RKO (cell line): ENCODE data around the gene WEE1.
"Not testable (repeated sequence)": the region's sequence is repeated elsewhere in the genome, so short reads cannot be mapped to it uniquely, and the experiment has no call there.

Experiments
- DNase-seq: peaks from one replicate; pipeline ENCODE4 v3.0.0-alpha.2; 2016; ENCODE audit warnings: low spot score

The WEE1 gene

DNA sequence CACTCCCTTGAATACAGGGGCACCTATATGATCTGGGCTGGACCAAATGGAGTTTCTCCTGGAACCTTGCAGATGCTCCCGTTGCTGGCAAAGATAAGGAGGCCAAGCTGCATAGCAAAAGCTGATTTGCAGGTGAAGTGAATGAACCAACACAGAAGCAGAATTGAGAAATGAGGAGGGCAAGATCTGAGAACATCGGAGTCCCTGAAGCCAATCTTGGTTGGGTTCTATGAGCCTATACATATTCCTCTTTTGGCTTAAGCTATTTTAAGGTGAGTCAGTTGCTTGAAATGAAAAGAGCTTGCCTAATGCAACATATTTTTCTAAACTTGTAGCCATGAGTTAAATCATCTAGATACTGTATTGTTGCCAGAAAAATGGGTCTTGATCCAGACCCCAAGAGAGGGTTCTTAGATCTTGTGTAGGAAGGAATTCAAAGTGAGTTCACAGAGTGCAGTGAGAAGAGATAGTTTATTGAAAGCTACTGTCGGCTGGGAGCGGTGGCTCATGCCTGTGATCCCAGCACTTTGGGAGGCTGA, 23.5 kb downstream of the WEE1 start:
- no peak for DNase-seq

GRCh38 chr11:9600166-9600565, 26.7 kb downstream of the WEE1 start:
- no peak for DNase-seq

DNA sequence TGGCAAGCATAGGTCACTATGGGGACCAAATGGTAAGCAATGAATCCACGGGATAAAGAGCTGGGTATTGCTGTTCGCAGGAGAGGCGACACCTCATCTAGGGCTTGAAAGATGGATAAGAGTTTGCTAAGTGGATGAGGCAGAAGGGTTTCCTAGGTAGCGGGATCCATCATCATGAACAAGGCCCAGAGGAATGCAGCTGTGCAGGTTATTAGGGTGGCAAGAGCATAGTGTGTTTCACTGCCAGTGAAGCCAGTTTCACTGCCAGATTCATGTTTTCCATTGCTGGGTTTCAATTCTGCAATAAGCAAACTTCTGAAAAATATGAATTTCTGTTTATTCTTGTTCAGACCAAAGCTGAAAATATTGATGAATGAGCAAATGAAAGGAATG, 27.2 kb downstream of the WEE1 start:
- no peak for DNase-seq

GRCh38 chr11:9601037-9601875, 27.8 kb downstream of the WEE1 start:
- DNase-seq: no peak

DNA sequence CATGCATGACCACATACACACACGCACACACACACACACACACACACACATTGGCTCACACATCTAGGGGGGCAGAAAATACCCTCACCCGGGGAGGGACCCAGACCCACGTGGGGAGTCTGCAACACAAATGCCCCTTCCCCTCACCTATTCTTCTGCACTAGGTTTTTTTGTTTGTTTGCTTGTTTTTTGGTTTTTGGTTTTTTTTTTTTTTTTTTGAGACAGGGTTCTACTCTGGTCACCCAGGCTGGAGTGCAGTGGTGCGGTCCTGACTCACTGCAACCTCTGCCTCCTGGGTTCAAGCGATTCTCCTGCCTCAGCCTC, 28.4 kb downstream of the WEE1 start:
- no peak for DNase-seq

DNA sequence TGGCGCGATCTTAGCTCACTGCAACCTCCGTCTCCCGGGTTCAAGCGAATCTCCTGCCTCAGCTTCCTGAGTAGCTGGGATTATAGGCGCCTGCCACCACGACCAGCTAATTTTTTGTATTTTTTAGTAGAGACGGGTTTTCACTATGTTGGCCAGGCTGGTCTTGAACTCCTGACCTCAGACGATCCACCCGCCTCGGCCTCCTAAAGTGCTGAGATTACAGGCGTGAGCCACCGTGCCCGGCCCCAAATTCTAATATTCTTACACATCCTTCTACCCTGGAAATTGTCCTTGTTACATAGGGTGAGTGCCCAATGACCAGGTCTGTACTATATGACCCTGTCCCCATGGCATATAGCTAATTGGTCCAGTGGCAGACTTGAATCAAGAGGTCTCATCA, 29.7 kb downstream of the WEE1 start:
- DNase-seq: not testable (repeated sequence)

GRCh38 chr11:9604134-9604533, 30.7 kb downstream of the WEE1 start:
- DNase-seq: no peak

DNA sequence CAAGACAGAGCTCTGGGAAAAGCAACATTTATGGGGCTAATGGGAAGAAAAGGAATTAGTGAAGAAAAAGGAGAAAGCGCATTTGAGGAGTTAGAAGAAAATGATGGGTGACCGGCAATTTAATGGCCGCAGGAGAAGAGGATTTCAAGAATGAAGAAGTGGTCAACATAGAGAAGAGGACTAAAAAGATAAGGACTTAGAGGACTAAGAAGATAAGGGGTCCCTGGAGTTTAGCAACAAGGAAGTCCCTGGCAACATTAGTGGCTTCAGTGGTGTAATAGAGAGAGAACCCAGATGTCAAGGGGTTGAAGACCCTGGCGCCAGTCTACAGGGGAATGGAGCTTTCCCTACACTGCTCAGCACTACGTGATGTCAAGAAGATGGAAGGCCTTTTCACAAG, 32.3 kb downstream of the WEE1 start:
- no peak for DNase-seq

DNA sequence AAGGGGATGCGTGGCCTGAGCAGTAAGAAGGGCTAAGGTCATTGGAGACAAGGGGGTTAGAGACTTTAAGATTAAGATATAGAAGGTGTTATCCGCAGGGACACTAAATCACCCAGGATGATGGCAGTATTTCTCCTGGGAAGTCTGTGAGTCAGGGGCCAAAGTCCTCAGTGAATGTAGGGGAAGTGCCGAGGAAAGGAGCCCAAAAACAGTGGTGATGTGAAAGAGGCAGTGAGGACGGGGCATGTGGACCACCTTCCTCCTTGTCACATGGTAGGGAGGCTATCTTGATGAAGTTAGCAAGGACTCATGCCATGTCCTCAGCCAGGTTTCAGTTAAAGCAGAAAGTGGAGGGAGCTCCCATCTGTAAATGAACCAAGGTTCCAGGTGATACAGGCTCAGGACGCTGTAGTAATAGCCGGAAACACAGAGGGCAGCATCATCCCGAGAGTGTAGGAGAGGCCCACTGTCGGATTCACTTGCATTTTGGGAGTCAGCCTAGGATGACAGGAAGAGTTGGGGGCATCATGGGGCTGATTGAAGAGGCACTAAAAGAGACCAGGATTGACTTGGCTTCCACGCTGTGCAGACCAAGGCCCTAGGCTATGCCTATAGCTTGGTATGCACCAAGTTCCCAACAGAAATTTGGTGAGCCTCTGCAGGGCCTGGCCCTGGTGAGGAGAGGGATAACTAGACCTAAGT, 33.5 kb downstream of the WEE1 start:
- DNase-seq: no peak

DNA sequence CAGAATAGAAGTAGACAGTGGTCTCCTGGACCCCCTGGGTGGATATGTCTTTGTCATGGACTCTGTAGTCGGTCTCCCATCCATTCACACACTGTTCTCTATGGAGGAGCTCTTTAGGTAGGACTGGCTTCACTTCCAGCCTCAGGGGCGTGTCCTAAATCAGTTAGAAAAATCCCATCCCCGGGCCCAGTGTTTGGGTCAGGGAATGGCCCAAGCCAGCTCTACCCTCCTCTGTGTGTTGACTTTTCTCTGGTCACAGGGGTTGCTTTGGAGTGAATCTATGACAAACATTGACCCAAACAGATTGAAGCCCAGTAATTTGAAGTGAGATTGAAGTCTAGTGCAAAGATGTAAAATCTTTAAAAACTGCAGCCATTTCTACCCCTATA, 34.0 kb downstream of the WEE1 start:
- no peak for DNase-seq

- no peak for DNase-seq
Observed at GRCh38 chr11:9609002-9609759, 35.7 kb downstream of the WEE1 start.

DNA sequence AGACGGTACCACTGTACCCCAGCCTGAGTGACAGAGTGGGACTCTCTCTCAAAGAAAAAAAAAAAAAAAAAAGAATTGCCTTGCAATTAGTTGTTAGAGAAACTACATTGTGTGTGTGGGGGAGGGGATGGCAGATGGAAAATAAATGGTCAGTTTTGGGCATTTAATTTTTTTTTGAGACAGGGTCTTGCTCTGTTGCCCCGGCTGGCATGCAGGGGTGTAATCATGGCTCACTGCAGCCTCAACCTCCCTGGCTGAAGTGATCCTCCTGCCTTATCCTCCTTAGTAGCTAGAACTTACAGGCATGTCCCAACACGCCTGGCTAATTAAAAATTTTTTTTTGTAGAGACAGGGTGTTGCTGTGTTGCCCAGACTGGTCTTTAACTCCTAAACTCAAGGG, 36.4 kb downstream of the WEE1 start:
- no peak for DNase-seq

DNA sequence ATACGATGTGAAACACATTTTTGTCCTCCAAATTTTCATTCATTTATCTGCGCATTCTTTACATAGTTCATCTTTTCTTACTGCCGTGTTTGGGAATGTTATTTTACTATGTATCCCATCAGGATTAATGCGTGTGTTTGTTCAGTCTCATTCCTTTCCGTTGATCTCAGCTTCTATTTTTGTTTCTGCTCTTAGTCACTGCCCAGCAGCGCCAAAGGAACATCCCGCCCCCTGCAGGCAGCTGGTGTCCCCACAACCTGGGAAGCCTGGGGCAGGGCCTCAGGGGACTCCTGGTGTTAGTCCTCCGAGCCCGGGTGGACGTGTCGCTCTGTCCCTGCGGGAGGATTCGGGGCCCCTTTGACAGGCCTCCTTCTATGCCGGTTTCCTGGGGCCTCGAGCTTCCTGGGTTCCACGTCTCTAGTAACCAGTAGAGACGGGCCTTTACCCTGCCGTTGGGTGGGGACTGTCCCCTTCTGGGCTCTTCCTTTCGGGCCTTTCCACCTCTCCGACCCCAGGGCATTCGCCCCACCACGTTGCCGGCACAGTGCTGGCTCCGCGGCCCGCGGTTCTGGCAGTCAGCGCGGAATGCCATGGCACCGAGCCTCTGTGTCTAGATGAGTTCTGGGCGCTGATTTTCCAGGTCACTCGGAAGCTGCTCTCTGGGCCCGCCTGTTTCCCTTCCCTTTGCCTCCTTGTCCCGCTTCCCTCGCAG, 39.8 kb downstream of the WEE1 start:
- DNase-seq: peak; percentile 96

DNA sequence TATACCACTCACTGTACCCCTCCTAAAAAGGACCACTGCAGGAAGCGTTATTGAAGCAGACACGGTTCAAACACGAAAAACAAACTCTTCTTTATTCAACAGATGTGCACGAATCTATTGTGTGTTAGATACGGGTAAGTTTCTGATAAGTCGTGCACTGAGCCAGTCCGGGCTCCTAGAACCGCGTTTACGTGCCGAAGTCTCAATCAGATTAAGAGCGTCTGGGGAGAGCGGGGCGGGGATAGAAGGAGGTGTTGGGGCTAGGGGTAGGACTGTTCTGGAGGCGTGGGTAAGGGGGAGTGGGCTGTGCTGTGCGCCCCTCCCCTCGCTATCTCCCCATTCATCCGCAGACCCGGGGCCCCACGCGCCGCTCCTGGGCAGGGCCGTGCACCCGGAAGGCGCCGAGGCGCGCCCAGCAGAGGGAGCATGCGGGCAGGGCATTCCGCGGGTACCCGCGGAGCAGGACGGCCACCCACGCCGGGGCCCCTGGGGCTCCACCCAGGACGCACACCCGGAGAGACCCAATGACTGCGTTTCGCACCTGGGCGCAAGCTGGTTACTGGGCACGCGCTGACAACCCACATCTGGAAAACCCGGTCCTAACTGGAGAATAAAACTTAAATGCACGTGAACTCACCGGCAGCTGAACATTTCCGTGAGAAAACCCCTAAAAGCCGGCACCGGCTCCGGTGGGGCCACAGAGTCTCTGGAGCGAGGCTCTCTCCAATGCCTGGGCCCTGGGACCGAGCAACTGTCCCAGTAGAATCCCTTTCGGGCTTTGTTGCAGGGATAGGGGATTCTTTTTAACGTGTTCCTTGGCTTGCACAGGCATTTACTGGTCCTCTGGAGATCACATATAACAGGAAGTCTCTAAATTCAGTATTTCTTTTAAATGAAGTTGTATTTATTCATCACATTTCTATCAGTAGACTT, 40.6 kb downstream of the WEE1 start:
- DNase-seq: peak; percentile 91

- DNase-seq: peak; percentile 29
Observed at GRCh38 chr11:9615031-9615451, 41.6 kb downstream of the WEE1 start.

DNA sequence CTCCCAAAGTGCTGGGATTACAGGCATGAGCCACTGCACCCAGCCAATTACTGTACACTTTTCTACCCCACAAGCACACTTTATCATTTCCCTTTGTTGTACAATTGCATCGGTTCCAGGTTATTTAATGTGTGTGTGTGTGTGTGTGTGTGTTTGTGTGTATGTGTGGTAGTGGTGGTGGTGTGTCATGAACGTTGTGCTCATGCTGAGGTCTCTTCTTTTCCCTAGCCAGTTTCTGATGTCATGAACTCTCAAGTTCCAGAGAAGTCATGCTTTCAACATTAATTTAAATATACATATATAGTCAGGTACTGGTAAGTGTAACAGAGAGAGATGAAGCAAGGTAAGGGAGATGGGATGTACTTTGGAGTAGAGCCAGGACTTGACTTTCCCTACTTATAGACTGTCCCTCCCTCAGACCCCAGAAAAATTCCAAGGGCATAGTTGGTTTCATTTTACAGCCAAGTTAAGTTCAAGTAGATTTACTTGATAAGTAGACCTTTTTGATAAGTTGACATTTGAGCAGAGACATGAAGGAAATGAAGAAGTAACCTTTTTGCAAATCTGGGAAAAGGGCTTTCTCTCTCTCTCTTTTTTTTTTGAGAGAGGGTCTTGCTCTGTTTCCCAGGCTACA, 42.7 kb downstream of the WEE1 start:
- DNase-seq: no peak

DNA sequence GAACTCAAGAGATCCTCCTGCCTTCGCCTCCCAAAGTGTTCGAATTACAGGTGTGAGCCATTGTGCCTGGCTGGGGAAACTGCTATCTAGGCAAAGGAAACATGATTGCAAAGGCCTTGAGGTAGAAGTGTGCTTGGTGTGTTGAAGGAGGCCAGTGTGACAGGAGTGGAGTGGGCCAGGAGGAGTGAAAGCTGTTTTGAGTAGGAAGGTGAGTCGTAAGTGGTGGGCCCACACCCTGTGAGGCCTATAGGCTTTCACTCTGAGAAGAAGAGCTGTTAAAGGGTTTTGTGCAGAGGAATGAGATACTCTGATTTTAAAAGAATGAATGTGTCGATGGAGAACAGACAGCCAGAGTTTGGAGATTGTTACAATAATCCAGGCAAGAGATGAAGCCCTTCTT, 43.4 kb downstream of the WEE1 start:
- no peak for DNase-seq

DNA sequence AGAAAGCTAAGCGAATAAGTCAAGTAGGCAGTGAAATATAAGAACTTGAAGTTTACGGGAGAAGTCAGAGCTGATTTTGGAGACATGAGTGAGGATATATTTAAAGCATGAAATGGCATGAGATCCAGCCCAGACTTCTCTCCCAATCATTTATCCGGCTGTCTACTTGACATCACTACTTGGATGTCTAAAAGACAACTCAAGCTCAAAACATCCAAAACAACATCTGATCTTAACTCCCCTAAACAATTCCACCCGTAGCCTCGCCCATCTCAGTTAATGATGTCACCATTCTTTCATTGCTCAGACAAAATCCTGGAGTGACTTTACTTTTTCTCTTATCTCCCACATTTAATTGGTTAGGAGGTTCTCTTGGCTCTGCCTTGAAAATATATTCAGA, 44.5 kb downstream of the WEE1 start:
- no peak for DNase-seq

GRCh38 chr11:9619004-9619403, 45.5 kb downstream of the WEE1 start:
- DNase-seq: no peak

DNA sequence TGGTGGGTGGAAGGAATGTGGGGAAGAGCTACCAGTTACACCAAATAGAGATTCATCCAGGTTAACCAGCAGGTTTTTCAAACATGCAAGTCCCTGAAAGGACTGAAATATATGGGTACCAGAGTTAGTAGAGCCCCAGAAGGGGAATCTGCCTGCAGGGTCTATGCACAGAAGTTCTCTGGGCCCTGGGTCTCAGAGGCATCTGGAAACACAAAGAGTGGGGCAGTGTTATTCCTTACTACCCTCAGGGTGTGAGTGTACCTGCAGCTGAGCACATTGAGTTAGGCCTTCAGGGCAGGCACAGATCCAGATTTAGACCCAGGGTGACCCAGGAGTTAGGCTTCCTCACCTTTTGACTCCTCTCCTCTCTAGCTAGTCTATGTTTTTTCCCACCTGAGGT, 46.5 kb downstream of the WEE1 start:
- no peak for DNase-seq

DNA sequence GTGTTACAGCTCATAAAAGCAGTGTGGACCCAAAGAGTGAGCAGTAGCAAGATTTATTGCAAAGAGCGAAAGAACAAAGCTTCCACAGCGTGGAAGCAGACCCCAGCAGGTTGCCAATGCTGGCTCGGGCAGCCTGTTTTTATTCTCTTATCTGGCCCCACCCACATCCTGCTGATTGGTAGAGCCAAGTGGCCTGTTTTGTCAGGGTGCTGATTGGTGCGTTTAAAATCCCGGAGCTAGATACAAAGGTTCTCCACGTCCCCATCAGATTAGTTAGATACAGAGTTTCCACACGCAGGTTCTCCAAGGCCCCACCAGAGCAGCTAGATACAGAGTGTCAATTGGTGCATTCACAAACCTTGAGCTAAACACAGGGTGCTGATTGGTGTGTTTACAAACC, 48.9 kb downstream of the WEE1 start:
- not testable (repeated sequence) for DNase-seq
